HEK293T (cell line): ENCODE measurements around the gene MAMLD1.

ENCODE experiments used
- ARNT ChIP-seq: fragments of 450-650 bp; IDR thresholded peaks from 2 replicates; pipeline ENCODE4 v1.6.1; 2017; ENCODE audit warnings: mild to moderate bottlenecking
- FOXK2 ChIP-seq: fragments of 450-650 bp; IDR thresholded peaks from 2 replicates; pipeline ENCODE4 v1.6.1; 2016; ENCODE audit warnings: mild to moderate bottlenecking
- FOXM1 ChIP-seq: fragments of 450-650 bp; IDR thresholded peaks from 2 replicates; pipeline ENCODE4 v1.6.1; 2017; ENCODE audit warnings: mild to moderate bottlenecking, borderline replicate concordance
- LEF1 ChIP-seq: fragments of 450-650 bp; IDR thresholded peaks from 2 replicates; pipeline ENCODE4 v1.6.1; 2017; ENCODE audit warnings: mild to moderate bottlenecking, borderline replicate concordance
- SP1 ChIP-seq: fragments of 450-650 bp; IDR thresholded peaks from 2 replicates; pipeline ENCODE4 v1.6.1; 2017
- ZNF384 ChIP-seq: fragments of 450-650 bp; IDR thresholded peaks from 2 replicates; pipeline ENCODE4 v1.6.1; 2016

GRCh38 chrX:150536455-150537116, 173.5 kb downstream of the MAMLD1 start:
- TF ChIP-seq FOXM1 (no peak), FOXK2 (no peak), SP1 (no peak), ARNT (no peak), LEF1 (no peak), ZNF384 (no peak)
